HFF-Myc (cell line): ENCODE measurements around the gene KDM7A.

ENCODE experiments used
- DNase-seq: peaks from one replicate; pipeline ENCODE4 v3.0.0-alpha.2; 2011; ENCODE audit warnings: low read depth; ENCODE audit errors: extremely low read depth
- H3K4me3 ChIP-seq: replicated peaks from 2 replicates; pipeline ENCODE4 v1.5.1; 2011; ENCODE audit warnings: low read depth, mild to moderate bottlenecking, control low read depth, low read length
- TF ChIP-seq, protein P1 (sequence below): IDR thresholded peaks from 2 replicates; pipeline ENCODE4 v1.5.1; 2012; ENCODE audit warnings: mild to moderate bottlenecking, low read depth, low read length, control low read depth; ENCODE audit errors: missing control alignments

The KDM7A gene

DNA sequence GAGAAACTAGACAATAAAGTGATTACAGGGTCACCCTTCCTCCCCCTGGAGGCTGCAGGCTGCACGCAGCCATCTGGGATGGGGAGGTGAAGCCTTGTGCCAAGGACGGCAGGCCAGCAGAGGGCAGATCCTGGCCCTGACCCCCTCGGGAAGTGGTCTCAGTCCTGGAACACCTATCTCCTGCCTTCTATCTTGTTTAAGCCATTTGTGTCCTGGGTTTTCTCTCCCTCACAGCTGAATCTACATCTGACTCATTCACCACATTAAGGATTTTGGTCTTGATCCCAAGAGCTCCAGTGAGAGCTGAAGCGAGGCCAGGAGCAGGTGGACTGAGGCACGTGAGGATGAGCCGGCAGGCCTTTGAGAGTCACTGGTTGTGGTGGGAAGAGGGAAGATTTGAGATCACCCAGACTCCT, 97.7 kb downstream of the KDM7A start:
- no peak for DNase-seq
- TF ChIP-seq, protein P1, sequence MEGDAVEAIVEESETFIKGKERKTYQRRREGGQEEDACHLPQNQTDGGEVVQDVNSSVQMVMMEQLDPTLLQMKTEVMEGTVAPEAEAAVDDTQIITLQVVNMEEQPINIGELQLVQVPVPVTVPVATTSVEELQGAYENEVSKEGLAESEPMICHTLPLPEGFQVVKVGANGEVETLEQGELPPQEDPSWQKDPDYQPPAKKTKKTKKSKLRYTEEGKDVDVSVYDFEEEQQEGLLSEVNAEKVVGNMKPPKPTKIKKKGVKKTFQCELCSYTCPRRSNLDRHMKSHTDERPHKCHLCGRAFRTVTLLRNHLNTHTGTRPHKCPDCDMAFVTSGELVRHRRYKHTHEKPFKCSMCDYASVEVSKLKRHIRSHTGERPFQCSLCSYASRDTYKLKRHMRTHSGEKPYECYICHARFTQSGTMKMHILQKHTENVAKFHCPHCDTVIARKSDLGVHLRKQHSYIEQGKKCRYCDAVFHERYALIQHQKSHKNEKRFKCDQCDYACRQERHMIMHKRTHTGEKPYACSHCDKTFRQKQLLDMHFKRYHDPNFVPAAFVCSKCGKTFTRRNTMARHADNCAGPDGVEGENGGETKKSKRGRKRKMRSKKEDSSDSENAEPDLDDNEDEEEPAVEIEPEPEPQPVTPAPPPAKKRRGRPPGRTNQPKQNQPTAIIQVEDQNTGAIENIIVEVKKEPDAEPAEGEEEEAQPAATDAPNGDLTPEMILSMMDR = peak; percentile 45
- H3K4me3 ChIP-seq = no peak overlapping the region

DNA sequence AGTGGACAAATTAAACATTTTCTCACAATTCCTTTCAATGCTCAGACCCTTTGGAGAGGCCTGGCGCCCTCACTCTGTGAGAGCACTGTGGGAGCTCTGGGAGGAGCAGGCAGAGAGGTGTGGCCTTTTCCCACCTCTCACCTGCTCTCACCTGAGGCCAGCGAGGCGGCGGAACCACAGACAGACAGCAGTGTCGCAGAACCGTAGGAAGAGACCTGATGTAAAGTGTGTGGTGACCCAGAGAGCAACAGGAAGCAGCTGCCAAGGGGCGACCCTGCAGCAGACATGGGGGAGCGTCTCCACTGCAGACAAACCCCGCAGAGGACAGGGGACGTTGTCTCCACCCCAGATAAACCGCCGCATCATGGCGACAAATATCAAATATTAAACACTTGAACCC, 98.4 kb downstream of the KDM7A start:
- H3K4me3 ChIP-seq = no peak overlapping the region
- TF ChIP-seq, protein P1 = no peak
- DNase-seq = no peak

DNA sequence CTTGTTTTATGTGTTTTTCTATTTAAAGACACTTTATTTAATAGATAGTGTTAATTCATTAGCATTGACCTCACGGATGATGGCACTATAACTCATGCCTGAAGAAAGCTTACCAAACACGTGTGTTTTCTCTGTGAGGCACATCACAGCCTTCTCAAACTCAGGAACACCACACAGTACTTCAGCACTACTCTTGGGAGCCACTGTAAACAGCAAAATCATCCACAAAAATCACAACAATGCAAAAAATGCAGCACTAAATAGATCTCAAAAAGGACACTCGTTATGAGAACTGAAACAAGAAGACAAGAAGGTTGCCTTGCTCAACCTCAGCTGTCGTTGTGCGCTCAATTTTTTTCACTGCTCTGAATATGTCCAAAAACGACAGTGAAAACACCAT, 102.0 kb downstream of the KDM7A start:
- DNase-seq = no peak
- no peak overlapping the region for H3K4me3 ChIP-seq
- TF ChIP-seq, protein P1 = no peak

DNA sequence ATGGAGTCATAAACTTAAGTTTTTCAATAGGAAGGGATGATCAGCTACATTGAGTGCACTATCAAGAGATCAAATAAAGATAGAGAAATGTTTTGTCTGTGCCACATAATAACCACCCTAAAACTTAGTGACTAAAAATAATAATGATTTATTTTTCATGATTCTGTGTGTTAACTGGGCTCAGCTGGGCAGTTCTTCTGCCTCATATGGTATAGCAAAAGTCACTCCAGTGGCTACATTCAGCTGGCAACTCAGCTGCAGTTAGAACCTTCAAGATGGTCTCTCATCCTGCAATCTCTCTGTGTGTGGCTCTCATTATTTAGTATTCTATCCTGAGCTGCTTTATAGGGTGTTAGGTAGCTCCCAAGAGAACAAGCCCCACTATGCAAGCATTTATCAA, 106.2 kb downstream of the KDM7A start:
- no peak overlapping the region for H3K4me3 ChIP-seq
- no peak for DNase-seq
- TF ChIP-seq, protein P1 = no peak

DNA sequence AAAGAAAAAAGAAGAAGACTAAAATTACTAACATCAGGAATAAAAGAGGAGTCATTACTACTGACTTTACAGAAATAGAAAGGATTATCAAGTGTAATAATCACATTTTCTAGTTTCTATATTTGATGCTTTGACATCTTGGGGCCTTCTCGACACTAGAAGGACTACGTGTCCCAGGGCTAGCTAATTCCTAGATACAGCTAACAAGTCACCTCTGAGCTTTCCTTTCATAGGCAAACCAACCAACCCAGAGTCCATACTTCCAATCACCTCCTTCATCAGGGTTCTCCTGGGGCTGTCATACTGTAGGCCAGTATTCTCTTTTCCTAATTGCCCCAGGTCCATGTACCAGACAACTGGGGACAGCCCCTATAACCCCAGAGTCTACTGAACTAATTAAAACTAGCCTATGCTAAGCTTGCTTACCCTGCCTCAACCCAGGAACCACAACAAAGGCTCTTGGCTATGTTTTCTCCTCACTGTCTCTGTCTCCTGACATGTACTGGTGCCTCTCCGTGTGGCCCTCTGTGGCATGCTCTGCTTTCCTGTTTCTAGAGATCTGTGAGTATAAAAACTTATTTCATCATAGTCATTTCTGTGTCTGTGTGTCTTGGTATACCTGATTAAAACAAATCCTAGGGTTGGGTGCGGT, 107.4 kb downstream of the KDM7A start:
- no peak for DNase-seq
- no peak overlapping the region for H3K4me3 ChIP-seq
- TF ChIP-seq, protein P1 = no peak

DNA sequence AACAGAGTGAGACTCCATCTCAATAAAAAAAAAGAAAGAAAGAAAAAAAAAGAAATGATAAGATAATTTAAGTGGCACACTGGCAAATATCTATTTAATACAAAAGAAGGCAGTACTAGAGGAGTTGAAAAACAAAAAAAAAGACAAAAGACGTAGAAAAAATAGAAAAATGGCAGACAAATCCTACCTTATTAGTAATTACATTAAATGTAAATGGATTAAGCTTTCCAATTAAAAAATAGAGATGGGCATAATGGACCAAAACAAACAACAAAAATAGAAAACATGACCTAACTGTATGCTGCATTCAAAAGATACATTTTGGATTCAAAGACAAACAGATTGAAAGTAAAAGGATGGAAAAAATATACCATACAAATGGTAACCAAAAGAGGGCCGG, 108.8 kb downstream of the KDM7A start:
- TF ChIP-seq, protein P1 = no peak
- H3K4me3 ChIP-seq = no peak overlapping the region
- DNase-seq = no peak

DNA sequence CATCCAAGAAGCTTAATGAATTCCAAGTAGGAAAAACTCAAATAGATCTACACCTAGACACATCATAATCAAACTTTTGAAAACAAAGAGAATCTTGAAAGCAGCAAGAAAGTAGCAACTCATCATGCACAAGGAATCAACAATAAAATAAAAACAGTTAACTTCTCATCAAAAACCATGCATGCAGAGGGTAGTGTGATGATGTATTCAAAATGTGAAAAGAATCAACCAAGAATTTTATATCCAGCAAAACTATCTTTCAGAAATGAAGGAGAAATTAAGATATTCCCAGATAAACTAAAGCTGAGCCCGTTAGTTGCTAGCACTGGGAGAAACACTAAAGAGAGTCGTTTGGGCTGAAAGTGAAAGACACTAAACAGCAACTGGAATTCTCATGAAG, 109.7 kb downstream of the KDM7A start:
- TF ChIP-seq, protein P1 = no peak
- H3K4me3 ChIP-seq = no peak overlapping the region
- DNase-seq = no peak
